MM.1S (cell line): Measurements from ENCODE around the gene LRRTM4.

Experiments used
- DNase-seq: peaks from one replicate; pipeline ENCODE4 v3.0.0-alpha.2; 2015
- H2AFZ ChIP-seq: fragments of 300-600 bp; sonication (generic); 2 replicates; pipeline ENCODE4 v1.6.0; 2016; ENCODE audit warnings: antibody characterized with exemption, low read length
- H3F3A ChIP-seq: fragments of 300-600 bp; sonication (generic); 2 replicates; pipeline ENCODE4 v1.6.1; 2016; ENCODE audit warnings: mild to moderate bottlenecking, antibody characterized with exemption, low read length, moderate library complexity, mixed read lengths; ENCODE audit not compliant: insufficient read depth
- H3K27ac ChIP-seq: fragments of 300-600 bp; sonication (generic); 2 replicates; pipeline ENCODE4 v1.5.1; 2016; ENCODE audit warnings: mild to moderate bottlenecking, low read length
- H3K27me3 ChIP-seq: fragments of 300-600 bp; sonication (generic); replicated peaks from 2 replicates; pipeline ENCODE4 v1.6.0; 2016; ENCODE audit warnings: low read length; ENCODE audit not compliant: insufficient read depth
- H3K36me3 ChIP-seq: fragments of 300-600 bp; sonication (generic); replicated peaks from 2 replicates; pipeline ENCODE4 v1.6.1; 2016; ENCODE audit warnings: mild to moderate bottlenecking, low read length, mixed read lengths; ENCODE audit not compliant: insufficient read depth
- H3K4me1 ChIP-seq: fragments of 300-600 bp; sonication (generic); 2 replicates; pipeline ENCODE4 v1.6.1; 2016; ENCODE audit warnings: low read length, mixed read lengths
- H3K4me2 ChIP-seq: fragments of 300-600 bp; sonication (generic); 2 replicates; pipeline ENCODE4 v1.6.0; 2016; ENCODE audit warnings: low read depth, low read length
- H3K4me3 ChIP-seq: fragments of 300-600 bp; sonication (generic); 2 replicates; pipeline ENCODE4 v1.5.1; 2016; ENCODE audit warnings: low read length, mixed read lengths
- H3K79me2 ChIP-seq: fragments of 300-600 bp; sonication (generic); 2 replicates; pipeline ENCODE4 v1.6.1; 2016; ENCODE audit warnings: mixed run types, low read length, mixed read lengths
- H3K9ac ChIP-seq: fragments of 300-600 bp; sonication (generic); 2 replicates; pipeline ENCODE4 v1.6.1; 2016; ENCODE audit warnings: low read length, mixed read lengths
- H3K9me2 ChIP-seq: fragments of 300-600 bp; sonication (generic); replicated peaks from 2 replicates; pipeline ENCODE4 v1.6.1; 2016; ENCODE audit warnings: mild to moderate bottlenecking, low read length, mixed read lengths; ENCODE audit not compliant: insufficient read depth
- H3K9me3 ChIP-seq: fragments of 300-600 bp; sonication (generic); replicated peaks from 2 replicates; pipeline ENCODE4 v1.6.1; 2016; ENCODE audit warnings: mild to moderate bottlenecking, low read length, mixed read lengths; ENCODE audit not compliant: insufficient read depth
- H4K20me1 ChIP-seq: fragments of 300-600 bp; sonication (generic); 2 replicates; pipeline ENCODE4 v1.6.1; 2016; ENCODE audit warnings: mild to moderate bottlenecking, low read length, moderate library complexity, mixed read lengths; ENCODE audit not compliant: insufficient read depth
- CTCF ChIP-seq: fragments of 300-600 bp; sonication (generic); IDR thresholded peaks from 2 replicates; pipeline ENCODE4 v1.5.1; 2016; ENCODE audit warnings: antibody characterized with exemption, low read length, mixed read lengths
- EZH2 ChIP-seq: fragments of 300-600 bp; sonication (generic); optimal IDR thresholded peaks from 2 replicates; pipeline ENCODE3; 2017; ENCODE audit warnings: low read depth, mild to moderate bottlenecking, antibody characterized with exemption, low read length, mixed read lengths
- EZH2phosphoT487 ChIP-seq: fragments of 300-600 bp; sonication (generic); IDR thresholded peaks from 2 replicates; pipeline ENCODE4 v1.6.1; 2018; ENCODE audit warnings: antibody characterized with exemption, low read length

Gene LRRTM4

GRCh38 chr2:76737607-76738006 lies 784.6 kb downstream of the LRRTM4 start:
- no peak for DNase-seq
- H4K20me1 ChIP-seq, result no peaks in the 10 kb centered on the region
- H3K36me3 ChIP-seq, result no peaks in the 10 kb centered on the region
- H2AFZ ChIP-seq, result no peak overlapping the region
- no peak overlapping the region for H3K4me3 ChIP-seq
- no peaks in the 10 kb centered on the region for H3K9me3 ChIP-seq
- no peak overlapping the region for H3K9ac ChIP-seq
- no peaks in the 10 kb centered on the region for H3F3A ChIP-seq
- H3K4me1 ChIP-seq, result no peaks in the 10 kb centered on the region
- H3K79me2 ChIP-seq, result no peaks in the 10 kb centered on the region
- no peaks in the 10 kb centered on the region for H3K9me2 ChIP-seq
- H3K27me3 ChIP-seq, result no peaks in the 10 kb centered on the region
- H3K4me2 ChIP-seq, result no peak overlapping the region
- H3K27ac ChIP-seq, result no peak overlapping the region
- TF ChIP-seq EZH2 (no peak), EZH2phosphoT487 (no peak), CTCF (no peak)

GRCh38 chr2:76733736-76734135 lies 788.4 kb downstream of the LRRTM4 start:
- Histone ChIP-seq H3K27me3 (no peaks in the 10 kb centered on the region), H3K4me2 (no peak overlapping the region), H3K4me3 (no peak overlapping the region), H4K20me1 (no peaks in the 10 kb centered on the region), H3K9me2 (no peaks in the 10 kb centered on the region), H3K79me2 (no peaks in the 10 kb centered on the region), H3K36me3 (no peaks in the 10 kb centered on the region), H3F3A (no peaks in the 10 kb centered on the region), H3K9me3 (no peaks in the 10 kb centered on the region), H3K4me1 (no peaks in the 10 kb centered on the region), H3K27ac (no peak overlapping the region), H2AFZ (no peak overlapping the region), H3K9ac (no peak overlapping the region)
- TF ChIP-seq CTCF, result no peak
- TF ChIP-seq EZH2phosphoT487, result no peak
- no peak for TF ChIP-seq EZH2
- no peak for DNase-seq

- Histone ChIP-seq H3K36me3 (no peaks in the 10 kb centered on the region), H3K27me3 (no peaks in the 10 kb centered on the region), H3K79me2 (no peaks in the 10 kb centered on the region), H3K9ac (no peak overlapping the region), H3K9me2 (no peaks in the 10 kb centered on the region), H3K27ac (no peak overlapping the region), H3K4me1 (no peaks in the 10 kb centered on the region), H3K4me3 (no peak overlapping the region), H2AFZ (no peak overlapping the region), H3K4me2 (no peak overlapping the region), H4K20me1 (no peaks in the 10 kb centered on the region), H3F3A (no peaks in the 10 kb centered on the region), H3K9me3 (no peaks in the 10 kb centered on the region)
- DNase-seq, result no peak
- TF ChIP-seq EZH2 (no peak), EZH2phosphoT487 (no peak), CTCF (no peak)
Measured at GRCh38 chr2:76731157-76731556, 791.0 kb downstream of the LRRTM4 start.
